GM21515 (cell line): ENCODE measurements around the gene AFF4.
A peak's percentile ranks its signal among the peaks of the same experiment; 100 is the strongest.
"Not testable (repeated sequence)": the region's sequence is repeated elsewhere in the genome, so short reads cannot be mapped to it uniquely, and the experiment has no call there.

Source experiments
- ATAC-seq: cut with Tn5 transposase; IDR thresholded peaks from one replicate; pipeline ENCODE4 v1.9.1; 2021; ENCODE audit not compliant: unreplicated experiment

Gene AFF4

GRCh38 chr5:132860742-132861141 is 102.7 kb downstream of the AFF4 start:
- no peak for ATAC-seq

- no peak for ATAC-seq
Measured at GRCh38 chr5:132859889-132860437, 103.5 kb downstream of the AFF4 start.

DNA sequence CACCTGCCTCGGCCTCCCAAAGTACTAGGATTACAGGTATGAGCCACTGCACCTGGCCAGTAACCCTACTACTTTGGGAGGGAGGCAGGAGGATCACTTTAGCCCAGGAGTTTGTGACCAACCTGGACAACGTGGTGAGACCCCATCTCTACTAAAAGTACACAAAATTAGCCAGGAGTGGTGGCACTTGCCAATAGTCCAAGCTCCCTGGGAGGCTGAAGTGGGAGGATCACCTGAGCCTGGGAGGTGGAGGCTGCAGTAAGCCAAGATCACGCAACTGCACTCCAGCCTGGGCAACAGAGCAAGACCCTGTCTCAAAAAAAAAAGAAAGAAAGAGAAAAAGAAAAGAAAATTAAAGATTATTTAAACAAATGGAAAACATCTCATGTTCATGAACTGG is 107.4 kb downstream of the AFF4 start:
- no peak for ATAC-seq

DNA sequence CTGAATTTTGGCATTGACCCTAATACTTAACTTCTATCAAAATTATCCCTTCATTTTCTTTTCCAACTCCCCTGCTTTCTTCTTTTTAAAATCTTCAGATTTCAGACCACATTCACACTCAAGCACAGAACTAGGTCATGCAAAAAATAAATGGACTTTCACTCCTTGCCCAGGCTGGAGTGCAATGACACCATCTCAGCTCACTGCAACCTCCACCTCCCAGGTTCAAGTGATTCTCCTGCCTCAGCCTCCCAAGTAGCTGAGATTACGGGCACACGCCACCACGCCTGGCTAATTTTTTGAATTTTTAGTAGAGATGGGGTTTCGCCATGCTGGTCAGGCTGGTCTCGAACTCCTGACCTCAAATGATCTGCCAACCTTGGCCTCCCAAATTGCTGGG is 108.4 kb downstream of the AFF4 start:
- not testable (repeated sequence) for ATAC-seq

GRCh38 chr5:132854301-132854700 is 109.1 kb downstream of the AFF4 start:
- no peak for ATAC-seq

DNA sequence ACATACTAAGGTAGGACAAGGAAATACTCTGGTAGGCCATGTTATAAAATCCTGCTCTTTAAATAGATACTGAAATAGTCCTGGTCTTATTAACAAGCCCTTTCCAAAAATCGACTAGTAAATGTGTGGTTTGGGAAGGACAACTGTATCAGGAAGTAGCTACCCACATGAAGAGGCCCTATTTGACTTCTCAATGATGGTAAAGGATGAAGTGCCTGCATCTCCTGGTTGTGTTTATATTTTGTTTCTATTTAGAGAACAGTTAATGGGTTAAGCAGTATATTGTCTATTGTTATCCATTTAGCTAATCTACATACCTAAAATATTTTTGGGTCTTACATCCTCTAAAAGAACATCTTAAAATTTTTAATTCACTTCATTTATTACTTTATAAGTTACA is 109.6 kb downstream of the AFF4 start:
- no peak for ATAC-seq

GRCh38 chr5:132853323-132853722 is 110.1 kb downstream of the AFF4 start:
- no peak for ATAC-seq

DNA sequence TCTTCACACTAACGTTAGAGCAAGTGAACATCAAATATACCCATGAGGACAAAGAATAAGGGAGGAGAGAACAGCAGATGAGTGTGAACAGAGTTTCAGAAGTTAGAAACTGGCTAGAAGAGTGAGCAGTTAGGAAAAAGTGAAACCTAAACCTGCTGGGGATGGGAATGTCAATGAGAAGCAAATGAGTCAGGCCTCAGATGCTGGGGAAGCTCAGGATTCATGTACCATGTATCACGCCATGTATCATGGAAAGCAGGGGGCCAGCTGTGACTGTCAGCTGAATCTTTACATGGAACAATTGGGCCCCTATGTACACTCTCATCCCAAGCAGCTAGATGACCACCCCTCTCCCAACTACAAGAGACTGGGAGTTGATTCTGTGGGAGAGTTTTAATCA is 113.4 kb downstream of the AFF4 start:
- no peak for ATAC-seq

GRCh38 chr5:132849347-132849746 is 114.1 kb downstream of the AFF4 start:
- ATAC-seq: no peak

DNA sequence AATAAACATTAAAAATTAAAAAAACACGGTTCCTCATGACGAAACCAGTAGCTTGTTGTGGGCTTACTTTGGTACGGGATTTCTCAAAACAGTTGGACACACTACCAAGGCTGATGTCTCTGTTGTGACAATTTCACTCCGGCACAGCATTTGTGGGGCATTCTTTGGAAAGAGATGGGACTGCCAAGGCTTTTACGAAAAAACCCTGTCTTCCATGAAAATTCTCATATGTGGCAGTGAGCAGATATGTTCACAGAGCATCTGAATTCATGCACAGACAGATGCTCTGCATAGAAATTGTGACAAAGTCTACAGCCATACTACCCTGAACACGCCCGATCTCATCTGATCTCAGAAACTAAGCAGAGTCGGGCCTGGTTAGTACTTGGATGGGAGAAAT is 115.2 kb downstream of the AFF4 start:
- ATAC-seq: no peak

DNA sequence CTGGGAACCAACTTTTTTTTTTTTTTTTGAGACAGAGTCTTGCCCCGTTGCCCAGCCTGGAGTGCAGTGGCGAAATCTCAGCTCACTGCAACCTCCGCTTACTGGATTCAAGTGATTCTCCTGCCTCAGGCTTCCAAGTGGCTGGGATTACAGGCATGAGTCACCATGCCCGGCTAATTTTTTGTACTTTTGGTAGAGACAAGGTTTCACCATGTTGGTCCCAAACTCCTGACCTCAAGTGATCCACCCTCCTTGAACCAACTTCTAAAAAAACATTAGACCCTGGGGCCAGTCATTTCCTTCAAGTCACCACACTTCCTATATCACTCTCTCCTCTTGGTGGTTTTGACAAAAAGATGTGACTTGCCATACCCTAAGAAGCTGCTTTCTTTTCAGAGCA is 122.1 kb downstream of the AFF4 start:
- ATAC-seq: no peak

DNA sequence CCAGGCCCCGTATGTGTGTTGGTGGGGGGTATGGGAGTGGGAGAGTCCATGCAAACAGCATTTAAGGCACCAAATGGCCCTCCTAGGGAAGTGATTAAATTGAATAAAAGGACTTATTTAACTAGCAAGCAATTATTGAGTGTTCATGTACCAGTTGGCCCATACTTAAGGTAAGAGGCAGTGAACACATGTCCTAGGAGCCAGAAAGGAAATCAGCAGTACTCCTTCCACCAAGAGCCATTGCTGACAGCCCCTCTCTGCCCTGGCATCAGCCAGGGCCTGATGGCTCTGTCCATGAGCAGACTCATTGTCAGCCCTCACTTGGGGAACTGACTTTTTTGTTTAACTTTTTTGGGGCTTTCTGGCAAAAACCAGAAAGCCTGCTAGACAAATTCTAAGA is 122.5 kb downstream of the AFF4 start:
- no peak for ATAC-seq

- ATAC-seq: no peak
Measured at GRCh38 chr5:132840313-132840712, 123.1 kb downstream of the AFF4 start.

GRCh38 chr5:132839426-132840301 is 123.8 kb downstream of the AFF4 start:
- no peak for ATAC-seq

DNA sequence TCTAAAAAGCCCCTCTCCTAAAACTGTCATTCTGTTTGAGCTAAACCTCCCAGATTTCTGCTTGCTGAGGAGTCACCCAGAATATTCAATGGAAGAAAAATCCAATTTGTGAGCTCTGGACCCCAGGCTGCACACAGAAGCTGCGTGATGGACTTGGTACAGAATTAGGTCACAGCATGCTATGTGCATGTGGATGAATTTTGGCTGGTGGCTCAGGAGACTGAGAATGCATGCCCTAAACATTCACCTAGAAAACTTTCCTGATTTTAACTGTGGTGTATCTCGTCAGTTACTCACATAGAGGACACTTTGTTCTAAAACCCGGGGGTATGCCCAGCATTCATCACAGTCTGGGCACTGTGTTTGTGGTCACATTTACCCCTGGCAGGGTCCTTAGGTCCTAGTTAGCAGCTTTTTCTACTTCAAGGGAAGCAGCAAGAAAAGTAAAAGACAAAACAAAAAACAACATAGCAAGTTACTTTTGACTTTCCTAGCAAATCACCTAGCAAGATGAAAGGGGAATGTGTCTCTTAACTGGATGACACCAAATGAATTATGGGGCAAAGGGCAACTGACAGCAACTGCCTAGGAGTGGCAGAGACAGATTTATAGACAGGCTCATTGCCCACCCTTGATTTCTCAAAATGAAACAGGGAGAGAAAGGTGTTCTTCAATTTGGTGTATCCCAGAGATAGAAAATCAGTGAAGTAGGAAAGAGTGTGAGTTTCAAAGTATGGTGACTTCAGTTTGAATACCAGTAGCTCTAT is 124.7 kb downstream of the AFF4 start:
- no peak for ATAC-seq

DNA sequence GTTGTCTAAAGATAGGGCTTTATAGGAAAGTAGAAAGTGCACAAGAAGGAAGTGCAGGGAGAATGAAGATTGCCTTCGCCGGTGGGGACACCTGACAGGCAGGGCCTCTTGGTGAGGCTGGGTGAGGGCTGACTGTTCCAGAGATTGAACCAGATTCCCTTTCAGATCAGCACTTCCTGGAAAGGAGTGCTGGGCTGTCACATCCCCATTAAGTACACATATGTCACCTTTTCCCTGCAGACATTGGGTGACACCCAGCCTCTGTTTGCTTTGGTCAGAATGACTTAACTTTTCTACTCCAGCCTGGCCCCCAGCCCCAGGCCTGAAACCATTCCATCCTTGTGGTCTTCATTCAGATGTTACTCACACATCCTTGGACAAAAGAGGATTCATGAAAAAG is 125.6 kb downstream of the AFF4 start:
- ATAC-seq: no peak

GRCh38 chr5:132836852-132837251 is 126.6 kb downstream of the AFF4 start:
- ATAC-seq: no peak

DNA sequence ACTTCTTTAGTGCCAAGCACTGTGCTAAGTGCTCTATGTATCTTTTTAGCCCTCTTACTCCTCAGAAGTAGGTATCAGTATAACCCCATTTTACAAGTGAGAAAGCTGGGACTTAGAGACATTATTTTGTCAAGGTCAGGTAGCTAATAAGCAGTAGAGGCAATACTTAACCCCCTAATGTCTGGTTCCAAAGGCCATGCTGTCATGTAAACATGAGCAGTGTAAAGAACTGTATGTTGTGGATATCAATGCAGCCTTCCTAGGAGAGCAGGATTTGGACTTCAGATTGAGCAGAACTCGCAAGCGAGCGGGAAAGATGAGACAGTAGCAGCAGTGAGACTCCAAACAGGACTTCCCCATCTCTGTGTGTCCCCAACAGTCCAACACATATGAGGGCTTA is 129.4 kb downstream of the AFF4 start:
- ATAC-seq: no peak

GRCh38 chr5:132832612-132833011 is 130.8 kb downstream of the AFF4 start:
- no peak for ATAC-seq

DNA sequence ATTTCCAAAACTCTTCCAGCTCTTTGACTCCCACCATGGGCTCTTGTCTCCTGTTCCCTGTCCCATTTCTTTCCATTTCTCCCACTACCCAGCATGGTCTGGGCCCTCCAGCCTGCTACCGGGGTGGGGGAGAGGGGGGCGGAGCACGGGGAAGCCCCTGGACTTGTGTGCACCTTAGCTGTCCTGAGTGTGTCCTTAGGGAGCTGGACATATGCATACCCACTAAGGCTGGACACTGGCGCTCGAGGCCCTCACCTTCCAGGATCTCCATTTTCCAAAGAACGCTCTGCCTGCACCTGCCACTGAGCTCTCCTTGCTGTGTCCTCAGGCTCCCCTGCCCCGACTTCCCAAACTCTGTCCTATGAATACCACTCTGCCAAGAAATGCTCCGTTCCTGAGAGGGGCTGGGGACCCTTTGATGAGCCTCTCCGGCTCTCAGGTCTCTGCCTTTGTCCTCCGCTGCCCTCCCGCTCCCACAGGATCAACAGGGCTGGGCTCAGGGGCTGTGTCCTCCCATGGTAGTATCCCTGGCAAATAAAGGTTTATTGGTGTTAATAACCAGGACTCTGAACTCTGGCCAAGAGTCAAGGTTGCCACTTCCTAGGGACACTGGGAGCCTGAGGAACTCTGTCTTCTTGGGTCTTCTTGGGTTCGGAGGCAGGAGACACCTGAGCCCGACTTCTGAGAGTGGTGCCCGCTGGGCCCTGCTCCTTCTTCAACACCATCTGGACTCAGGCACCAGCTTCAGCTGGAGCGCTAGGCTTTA is 132.2 kb downstream of the AFF4 start:
- ATAC-seq: no peak

DNA sequence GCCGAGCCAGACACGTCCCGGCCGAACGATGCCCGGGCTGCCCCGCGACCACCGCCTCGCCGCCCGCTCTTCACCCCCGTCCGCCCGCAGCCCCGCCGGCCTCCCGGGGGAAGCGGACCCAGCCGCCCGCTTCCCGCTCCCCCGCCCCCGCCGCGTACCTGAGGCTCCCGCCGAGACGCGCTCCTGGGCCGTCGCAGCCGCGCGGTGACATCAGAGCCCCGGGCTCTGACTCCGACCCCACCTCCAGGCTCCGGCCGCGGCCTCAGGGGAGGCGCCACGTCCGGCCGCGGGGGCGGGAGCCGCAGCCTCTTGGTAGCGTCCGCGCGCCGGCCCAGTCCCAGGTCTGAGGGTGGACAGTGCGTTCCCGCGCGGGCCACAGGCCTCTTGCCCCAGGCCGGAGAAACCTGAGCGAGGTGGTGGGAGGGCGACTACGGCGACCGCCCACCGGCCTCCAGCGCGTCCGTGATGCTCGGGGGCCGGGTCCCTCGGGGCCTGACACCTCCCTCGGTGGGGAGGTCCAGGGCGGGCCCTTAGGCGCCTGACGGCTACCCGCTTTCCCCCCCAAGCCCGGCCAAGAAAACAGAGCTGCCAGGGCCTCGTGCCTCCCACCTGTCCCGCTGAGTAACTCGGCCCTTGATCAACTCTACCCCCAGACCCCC is 132.9 kb downstream of the AFF4 start, which contains the start of gene SHROOM1:
Gene SHROOM1 (minus strand): TSS at position 212 of the 659 bp plus-strand sequence. CDS start 4,507 bp downstream, outside the sequence.
- peak; percentile 72 for ATAC-seq
